ENCODE data around the gene MAD1L1. TPM values are rescaled to one million over a fixed set of nuclear protein-coding genes. Genes with fewer than 3 reads are reported as not detected.
"Not testable (repeated sequence)": the region's sequence is repeated elsewhere in the genome, so short reads cannot be mapped to it uniquely, and the experiment has no call there.

The MAD1L1 gene
- total and polyA plus RNA-seq, 4 donors: 12.8 to 20.7 (median 16.5) TPM

GRCh38 chr7:2269089-2269990 is 36.6 kb upstream of the MAD1L1 start:
- not testable (repeated sequence) for H3K4me1 ChIP-seq (ENCODE audit: control insufficient read depth in 4 of 4, insufficient read depth in 4 of 4, low read length in 3 of 4); H3K4me3 ChIP-seq (ENCODE audit: low read depth in 1 of 3, low read length in 3 of 3); H3K9ac ChIP-seq (ENCODE audit: low read depth in 1 of 2, low read length in 2 of 2); H3K27ac ChIP-seq (ENCODE audit: low read depth in 1 of 2, low read length in 2 of 2); H3K27me3 ChIP-seq (ENCODE audit: control insufficient read depth in 4 of 4, insufficient read depth in 4 of 4, low read length in 3 of 4); DNase-seq (ENCODE audit: low spot score); H3K9me3 ChIP-seq (ENCODE audit: control insufficient read depth in 4 of 4, low read length in 3 of 4)
- TF ChIP-seq NR2F2 (IDR thresholded peaks at IDR 0.05): peak; percentile 26
- H3K36me3 ChIP-seq (ENCODE audit: control insufficient read depth in 4 of 4, insufficient read depth in 3 of 4, low read depth in 1 of 4, low read length in 3 of 4): peaks cover 0 to 12% (median 4%) of the 10 kb centered on the region in 4 donors
- WGBS: 76% methylated on average over 13 of the region's 18 CpGs

- Histone ChIP-seq H3K27me3 (ENCODE audit: control insufficient read depth in 4 of 4, insufficient read depth in 4 of 4, low read length in 3 of 4) (no peaks in the 10 kb centered on the region), H3K9me3 (ENCODE audit: control insufficient read depth in 4 of 4, low read length in 3 of 4) (no peaks in the 10 kb centered on the region), H3K4me3 (ENCODE audit: low read depth in 1 of 3, low read length in 3 of 3) (no peak overlapping the region), H3K36me3 (ENCODE audit: control insufficient read depth in 4 of 4, insufficient read depth in 3 of 4, low read depth in 1 of 4, low read length in 3 of 4) (peaks cover 0 to 19% (median 6%) of the 10 kb centered on the region in 4 donors), H3K27ac (ENCODE audit: low read depth in 1 of 2, low read length in 2 of 2) (no peak overlapping the region), H3K4me1 (ENCODE audit: control insufficient read depth in 4 of 4, insufficient read depth in 4 of 4, low read length in 3 of 4) (no peaks in the 10 kb centered on the region), H3K9ac (ENCODE audit: low read depth in 1 of 2, low read length in 2 of 2) (no peak overlapping the region)
- no peak for DNase-seq (ENCODE audit: low spot score)
- TF ChIP-seq SP1 (IDR thresholded peaks at IDR 0.05): no peak
- no peak for TF ChIP-seq EGR1 (IDR thresholded peaks at IDR 0.05; ENCODE audit: low read depth in 2 of 2)
- TF ChIP-seq GABPA (IDR thresholded peaks at IDR 0.05 in 1 of 2, conservative IDR thresholded peaks at IDR 0.05 in 1 of 2): no peak
- no peak for TF ChIP-seq RXRA (IDR thresholded peaks at IDR 0.05)
- no peak for TF ChIP-seq FOXA1 (IDR thresholded peaks at IDR 0.05)
- TF ChIP-seq RAD21 (IDR thresholded peaks at IDR 0.05): no peak
- TF ChIP-seq HNF4G (IDR thresholded peaks at IDR 0.05): no peak
- TF ChIP-seq HNF4A (conservative IDR thresholded peaks at IDR 0.05): no peak
- no peak for TF ChIP-seq REST (IDR thresholded peaks at IDR 0.05)
- no peak for TF ChIP-seq FOXA2 (IDR thresholded peaks at IDR 0.05)
- no peak for TF ChIP-seq JUND (IDR thresholded peaks at IDR 0.05)
- TF ChIP-seq TAF1 (conservative IDR thresholded peaks at IDR 0.05): no peak
- TF ChIP-seq NR2F2 (IDR thresholded peaks at IDR 0.05): no peak
- no peak for TF ChIP-seq ZBTB33 (IDR thresholded peaks at IDR 0.05)
- TF ChIP-seq CTCF (IDR thresholded peaks at IDR 0.05; ENCODE audit: low read depth, low read length, missing input control): no peak
- TF ChIP-seq ATF3 (IDR thresholded peaks at IDR 0.05): no peak
- no peak for TF ChIP-seq MAX (IDR thresholded peaks at IDR 0.05)
- TF ChIP-seq YY1 (IDR thresholded peaks at IDR 0.05): no peak
- WGBS: 77% methylated on average over 10 of the region's 10 CpGs
Observed at GRCh38 chr7:2266911-2267310, 34.2 kb upstream of the MAD1L1 start.
